AG04449 (cell line): ENCODE data around the gene ADCY6.
A peak's percentile ranks its signal among the peaks of the same experiment; 100 is the strongest.

Experiments used
- CTCF ChIA-PET: fragments of 350-600 bp; formaldehyde crosslinking; extraction: SDS; loops from one replicate; lab custom pipeline; 2021; ENCODE audit warnings: antibody characterized with exemption; lab: Yijun Ruan, JAX
- POLR2A ChIA-PET: fragments of 400-600, 350-600 bp; formaldehyde crosslinking; extraction: SDS; loops from one replicate; lab custom pipeline; 2020; ENCODE audit warnings: antibody characterized with exemption, inconsistent platforms; lab: Yijun Ruan, JAX
- DNase-seq: peaks from one replicate; pipeline ENCODE4 v3.0.0-alpha.2; 2010; ENCODE audit warnings: low read depth, low spot score
- H3K4me3 ChIP-seq: 2 replicates; pipeline ENCODE4 v1.5.1; 2011; ENCODE audit warnings: low read depth, mild to moderate bottlenecking, control low read depth, low read length
- CTCF ChIP-seq: IDR thresholded peaks from one replicate; pipeline ENCODE4 v1.5.1; 2011; ENCODE audit warnings: mild to moderate bottlenecking, moderate library complexity, low read length, control low read depth, inconsistent platforms; ENCODE audit not compliant: insufficient read depth; ENCODE audit errors: missing control alignments

Gene ADCY6

GRCh38 chr12:48717252-48717695 lies 71.6 kb downstream of the ADCY6 start:
- ChIA-PET POLR2A (interaction anchor here (0.6 kb wide), 1 partner anchor 14 kb away, joined by 3 read pairs; no protein-coding TSS in a partner anchor), CTCF (interaction anchor here (1.2 kb wide), 1 partner anchor 97 kb away, joined by 3 read pairs; no protein-coding TSS in a partner anchor)
- no peak for TF ChIP-seq CTCF
- DNase-seq, result no peak
- peak overlapping the region; percentile 92 for H3K4me3 ChIP-seq

DNA sequence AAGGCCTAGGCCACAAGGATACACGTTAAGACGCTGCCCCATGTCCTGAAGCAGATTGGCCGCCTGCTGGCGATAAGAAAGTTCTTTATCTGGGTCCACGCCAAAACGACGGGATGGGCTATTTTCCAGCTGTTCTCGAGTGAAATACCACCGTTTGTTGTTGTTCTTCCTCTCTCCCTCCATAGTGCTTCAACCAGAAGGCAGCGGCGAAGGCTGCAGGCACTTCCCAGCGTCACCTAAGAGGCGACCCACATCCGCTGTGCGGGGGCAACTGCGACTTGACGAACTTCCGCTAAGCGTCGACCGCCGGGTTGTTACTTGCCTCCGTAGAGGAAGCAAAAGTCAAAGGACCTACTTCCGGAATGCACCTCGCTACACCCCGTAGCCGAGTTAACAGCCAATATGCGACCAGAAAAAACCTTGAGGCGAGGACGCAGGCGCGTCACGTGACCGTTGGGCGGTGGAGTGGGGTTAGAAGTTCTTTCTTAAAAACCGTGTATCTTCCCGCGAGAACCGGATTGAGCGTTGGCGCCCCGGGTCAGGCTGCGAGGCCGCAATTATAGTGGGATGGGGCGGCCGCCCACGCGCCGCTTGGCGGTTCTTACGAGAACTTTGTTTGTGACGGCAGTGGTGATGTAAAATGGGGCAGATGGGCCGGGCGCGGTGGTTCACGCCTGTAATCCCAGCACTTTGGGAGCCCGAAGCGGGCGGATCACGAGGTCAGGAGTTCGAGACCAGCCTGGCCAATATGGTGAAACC lies 72.2 kb downstream of the ADCY6 start, which contains the start of gene CCNT1:
Gene CCNT1, minus strand, starts transcription at position 215 of the 759 bp plus-strand sequence. Its CDS starts 32 bp downstream, at position 183.
- POLR2A ChIA-PET, result interaction anchor here (0.6 kb wide), 1 partner anchor 13 kb away, joined by 3 read pairs; no protein-coding TSS in a partner anchor

More for the DNA sequence above, 72.2 kb downstream of the ADCY6 start, which contains the start of gene CCNT1:
- CTCF ChIA-PET, result interaction anchor here (0.7 to 2.0 kb wide), 3 partner anchors 11 to 98 kb away, joined by 3 to 9 read pairs (median 4); no protein-coding TSS in a partner anchor
- TF ChIP-seq CTCF, result peak; percentile 12
- peak within 1 kb of the TSS; percentile 92 for H3K4me3 ChIP-seq
- peak; percentile 99 for DNase-seq
